HG02943 (cell line): ENCODE results near the gene SMURF2.

ENCODE experiments used
- ATAC-seq: cut with Tn5 transposase; IDR thresholded peaks from one replicate; pipeline ENCODE4 v1.9.1; 2021; ENCODE audit warnings: mild to moderate bottlenecking, low read depth, moderate library complexity; ENCODE audit not compliant: unreplicated experiment

The SMURF2 gene

DNA sequence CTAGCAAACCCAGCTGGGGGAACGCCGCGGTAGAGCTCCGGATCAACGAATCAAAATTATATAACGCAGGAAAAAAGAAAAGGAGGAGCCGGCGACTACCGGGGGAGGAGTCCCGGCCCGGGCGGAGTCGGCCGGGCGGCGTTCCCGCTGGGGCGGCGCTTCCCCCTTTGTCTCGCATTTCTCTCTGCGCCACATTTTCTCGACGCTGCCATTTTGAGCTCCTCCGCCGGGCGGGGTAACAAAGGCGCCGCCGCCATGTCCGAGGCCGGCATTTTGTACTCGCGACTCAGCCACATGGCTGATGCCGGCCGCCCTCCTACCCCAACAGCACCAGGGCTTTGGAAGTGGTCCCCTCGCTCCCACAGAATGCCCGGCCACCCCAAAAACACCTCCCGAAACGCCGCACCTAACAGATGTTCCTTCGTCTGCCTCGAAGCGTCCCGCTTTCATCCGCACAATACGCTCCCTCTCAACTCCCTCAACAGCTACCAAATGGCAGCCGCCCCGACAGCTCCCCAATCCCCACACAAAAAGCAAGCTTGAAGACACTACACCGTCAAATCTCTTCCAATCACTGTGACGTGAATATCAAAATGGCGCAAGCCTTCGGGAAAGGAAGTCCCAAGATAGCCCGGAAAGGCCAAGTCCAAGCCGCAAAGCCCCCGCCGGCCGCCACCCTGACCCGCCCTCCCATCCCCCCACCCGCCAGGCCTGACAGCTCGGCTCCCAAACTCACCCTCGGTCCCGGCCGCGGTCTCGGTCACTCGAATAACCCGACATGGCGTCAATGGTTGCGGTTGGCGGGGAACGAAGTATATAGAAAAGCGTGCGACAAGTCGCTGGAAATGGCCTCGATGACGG is 156.5 kb downstream of the SMURF2 start:
- ATAC-seq = no peak

DNA sequence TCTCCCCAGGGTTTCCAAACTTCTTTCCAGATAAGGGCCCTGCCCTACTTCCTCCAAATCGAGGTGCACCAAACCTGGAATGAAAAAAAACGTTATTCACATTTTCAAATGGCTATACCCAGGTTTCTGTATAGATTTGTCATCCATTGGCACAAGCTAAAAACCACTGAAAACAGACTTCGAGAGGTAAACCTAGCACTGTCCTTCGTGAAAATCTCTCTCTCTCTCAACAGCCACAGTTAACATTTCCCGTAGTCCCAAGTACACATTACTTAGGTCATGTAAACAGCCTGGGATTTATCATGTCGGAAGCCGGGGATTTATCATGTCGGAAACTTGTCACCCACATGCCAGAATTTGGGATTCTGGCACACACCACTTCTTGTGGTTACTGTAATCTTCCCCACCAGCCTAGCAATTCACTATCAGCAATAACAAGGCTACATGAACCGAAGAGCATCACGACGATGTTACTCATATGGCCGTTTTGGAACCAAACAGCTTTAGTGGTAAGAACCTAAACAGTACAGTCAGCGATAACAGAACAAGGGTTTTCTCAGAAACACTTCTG is 157.3 kb downstream of the SMURF2 start:
- no peak for ATAC-seq

DNA sequence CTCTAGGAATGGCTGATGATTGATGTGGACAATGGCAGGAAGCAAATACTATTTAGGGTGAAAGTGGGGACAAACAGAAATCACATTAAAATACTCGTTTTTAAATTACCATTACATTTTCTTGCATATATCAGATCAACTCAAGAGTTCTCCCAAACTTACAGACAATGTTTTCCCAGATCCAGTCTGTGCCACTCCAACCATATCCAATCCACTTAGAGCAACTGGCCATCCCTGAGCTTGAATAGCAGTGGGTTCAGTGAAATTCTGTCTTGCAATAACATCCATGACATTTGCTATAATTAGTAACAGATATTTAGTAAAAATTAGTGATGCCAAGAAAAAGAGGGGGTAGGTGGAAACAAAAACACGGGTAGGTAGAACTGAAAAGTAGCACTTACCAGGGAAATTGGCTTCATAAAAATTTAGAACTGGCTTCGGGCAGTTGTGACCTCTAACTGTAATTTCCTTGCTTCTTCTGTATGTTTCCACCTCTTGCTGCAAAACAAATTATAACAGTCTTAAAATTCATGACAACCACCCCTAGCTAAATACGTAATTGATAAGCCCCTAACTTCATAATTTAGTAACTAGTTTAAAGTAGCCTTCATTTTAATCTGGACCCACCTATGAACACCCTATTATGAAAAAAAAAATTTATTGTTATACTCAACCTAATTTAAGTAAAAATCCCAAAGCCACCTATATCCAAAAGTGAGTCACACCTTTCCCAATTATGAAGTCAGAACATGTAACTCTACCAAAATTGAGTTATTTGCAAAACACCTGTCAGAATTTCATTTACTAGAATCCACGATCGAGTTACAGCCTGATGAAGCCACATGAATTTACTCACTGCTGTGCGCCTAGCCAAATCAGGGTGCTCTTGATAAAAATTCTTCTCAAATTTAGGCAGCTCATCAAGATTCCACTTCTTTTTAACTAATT is 158.0 kb downstream of the SMURF2 start:
- ATAC-seq = no peak

DNA sequence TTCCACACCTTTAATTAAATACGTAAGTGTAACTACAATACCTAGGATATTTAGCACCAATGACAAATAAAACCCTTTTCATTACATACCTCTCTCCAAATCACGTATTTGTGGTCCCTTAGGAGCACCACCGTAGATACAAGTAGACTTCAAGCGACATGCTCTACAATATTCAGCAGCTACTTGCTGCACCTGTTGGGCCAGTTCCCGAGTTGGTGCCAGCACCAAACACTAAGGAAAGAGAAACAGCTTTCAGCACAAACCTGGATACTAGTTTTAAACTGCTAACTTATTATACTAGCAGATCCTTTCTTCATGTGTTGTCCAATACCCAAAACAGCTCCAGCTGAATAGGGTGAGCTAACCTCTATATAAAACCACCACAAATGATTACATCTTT is 158.8 kb downstream of the SMURF2 start:
- ATAC-seq = no peak

DNA sequence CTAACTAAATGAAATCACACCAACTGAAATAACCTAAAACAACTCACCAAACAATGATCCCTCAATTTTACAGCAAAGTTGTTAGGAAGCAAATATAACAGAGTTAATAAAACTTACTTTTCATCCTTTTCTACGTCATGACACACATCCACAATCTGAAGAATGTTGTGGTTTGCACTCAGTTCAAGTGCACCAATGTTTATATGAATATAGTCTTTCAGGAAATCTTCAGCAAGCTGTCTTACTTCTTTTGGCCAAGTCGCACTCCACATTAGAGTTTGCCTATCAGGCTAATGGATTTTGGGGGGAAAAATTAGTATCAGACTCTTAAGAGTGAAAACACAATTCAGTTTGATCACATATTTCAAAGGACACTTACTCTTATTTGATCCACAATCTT is 159.3 kb downstream of the SMURF2 start:
- ATAC-seq = no peak

DNA sequence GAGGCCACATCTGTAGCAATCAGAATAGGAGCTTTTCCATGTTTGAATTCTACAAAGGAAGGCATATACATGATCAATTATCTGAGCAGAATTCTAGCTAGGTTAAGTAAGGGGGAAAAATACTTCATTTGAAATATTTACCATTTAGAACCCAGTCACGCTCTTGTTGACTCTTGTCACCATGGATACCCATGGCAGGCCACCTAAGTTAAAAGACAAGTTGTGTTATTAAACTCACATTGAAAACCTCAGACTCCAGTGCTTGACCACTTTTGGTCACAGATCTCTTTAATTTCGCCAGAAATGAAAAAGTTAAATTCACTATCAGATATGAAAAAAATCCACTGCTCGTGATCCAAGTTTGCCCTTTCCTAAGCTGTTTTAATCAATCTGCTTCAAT is 160.1 kb downstream of the SMURF2 start:
- no peak for ATAC-seq

DNA sequence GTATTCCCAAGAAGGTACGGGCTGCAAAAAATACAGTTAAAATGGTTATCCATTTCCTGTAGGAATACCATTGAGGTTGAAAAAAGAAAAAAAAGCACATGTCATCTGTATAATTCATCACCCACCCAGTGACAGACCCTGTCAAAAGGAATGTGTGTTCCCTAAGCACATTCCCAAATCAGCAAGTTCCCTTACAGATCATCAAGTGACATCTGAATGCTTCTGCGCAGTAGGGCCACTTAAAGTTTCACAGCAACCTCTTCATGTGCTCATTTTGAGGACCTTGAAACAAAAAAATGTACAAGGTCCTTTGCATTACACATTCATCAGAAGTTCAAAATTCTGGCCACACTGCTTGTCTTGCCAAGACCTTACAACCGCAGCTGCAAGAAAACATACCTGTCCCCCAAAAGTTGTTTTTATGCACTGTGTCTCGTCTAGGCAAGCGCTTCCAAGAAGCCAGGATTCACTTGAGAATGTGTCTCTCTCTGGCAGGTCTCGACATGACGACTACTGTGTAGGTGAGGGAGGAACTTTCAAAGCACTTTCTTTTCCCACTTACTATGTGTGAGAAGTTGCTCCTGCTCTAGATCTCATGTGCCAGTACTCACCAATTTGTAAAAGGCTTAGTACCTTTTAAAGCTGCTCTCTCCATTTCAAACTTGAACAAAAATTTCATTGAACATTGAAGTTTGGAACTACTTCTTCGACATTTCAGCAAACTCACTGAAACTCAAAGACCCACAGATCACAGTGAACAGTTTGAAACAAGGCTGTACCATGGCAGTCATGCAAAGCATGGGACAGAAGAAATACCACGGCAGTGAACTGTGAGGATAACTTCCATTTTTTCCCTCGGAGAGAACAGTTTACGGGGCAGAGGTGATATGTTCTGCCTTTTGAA is 161.0 kb downstream of the SMURF2 start:
- no peak for ATAC-seq

DNA sequence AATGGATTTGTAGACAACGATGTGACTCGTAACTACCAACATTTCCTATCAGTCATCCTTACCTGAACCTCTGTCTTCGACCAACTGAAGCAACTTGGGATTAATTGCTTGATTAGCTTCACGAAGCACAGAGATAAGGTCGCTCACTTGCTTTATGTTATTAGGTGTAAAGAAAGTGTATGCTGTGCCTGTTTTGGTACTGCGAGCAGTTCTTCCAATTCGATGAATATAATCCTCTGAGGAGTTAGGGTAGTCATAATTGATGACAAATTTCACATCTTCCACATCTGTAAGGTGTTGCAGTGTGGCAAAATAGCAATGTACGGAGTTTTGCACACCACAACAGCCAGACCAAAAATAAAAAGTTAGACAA is 161.6 kb downstream of the SMURF2 start:
- no peak for ATAC-seq

DNA sequence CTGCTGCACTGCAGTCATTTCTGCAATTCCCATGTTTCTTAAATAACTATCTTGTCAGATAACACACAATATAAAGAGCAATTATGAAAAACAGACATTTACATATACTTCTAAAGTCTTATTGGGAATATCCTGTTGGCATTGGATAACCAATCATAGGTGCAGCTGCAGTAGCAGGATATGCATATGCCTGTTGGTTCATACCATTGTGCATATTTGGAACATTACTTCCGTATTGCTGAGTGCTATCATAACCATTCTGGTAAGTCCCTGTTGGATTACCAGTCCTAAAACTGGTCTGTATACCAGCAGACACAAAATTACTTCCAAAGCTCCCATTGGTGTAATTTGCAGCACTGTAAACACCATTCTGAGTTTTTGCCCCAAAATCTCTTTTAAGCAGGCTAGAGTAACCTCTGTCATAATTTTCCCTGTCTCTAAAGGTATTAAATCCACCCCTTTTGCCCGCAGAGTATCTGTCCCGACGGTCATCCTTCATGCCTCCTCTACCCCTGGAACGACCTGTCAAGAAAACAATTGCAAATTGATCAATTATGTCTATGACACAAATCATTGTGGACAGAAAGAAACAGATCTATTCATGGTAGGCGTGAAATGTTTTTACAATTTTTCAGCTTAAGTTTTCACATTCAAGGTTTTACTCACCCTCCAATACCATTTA is 162.2 kb downstream of the SMURF2 start:
- no peak for ATAC-seq

DNA sequence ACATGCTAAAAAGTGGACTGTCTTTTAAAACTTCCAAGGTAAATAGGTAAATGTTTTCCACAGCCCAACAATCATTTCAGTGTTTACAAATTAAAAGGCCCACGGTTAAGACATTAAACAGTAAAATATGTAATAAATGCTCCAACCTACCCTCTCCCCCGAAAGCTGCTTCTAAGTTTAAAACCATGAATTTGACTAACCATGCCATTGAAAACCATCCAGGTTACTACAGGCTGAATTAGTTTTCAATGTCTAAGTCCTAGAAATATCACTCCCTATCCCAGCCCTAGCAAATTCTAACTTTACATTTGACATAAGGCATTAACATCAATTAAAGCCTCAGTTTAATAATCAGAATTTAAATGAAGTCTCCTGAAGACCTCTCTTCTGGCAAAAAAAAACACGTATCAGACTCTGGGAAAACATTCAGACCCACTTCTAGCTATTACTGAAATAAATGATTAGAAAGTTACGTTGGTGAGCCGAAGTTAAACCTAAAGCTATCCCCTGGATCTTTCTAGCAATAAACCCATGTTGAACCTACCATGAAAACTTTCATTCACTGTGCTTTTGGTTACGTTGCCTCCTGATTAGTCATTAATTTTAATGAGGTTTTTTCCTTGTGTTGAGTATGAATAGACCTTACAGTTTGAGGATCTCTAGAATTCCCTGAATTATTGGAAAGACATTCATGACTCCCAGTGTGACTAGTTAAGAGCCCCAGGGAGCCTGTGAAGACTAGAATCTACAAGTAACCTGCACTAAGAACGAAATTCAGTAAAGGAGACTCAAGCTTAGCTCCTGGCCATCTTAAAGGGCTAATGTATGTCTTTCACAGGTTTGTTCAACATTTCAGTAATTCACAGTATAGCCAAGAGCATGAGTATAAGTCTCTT is 163.6 kb downstream of the SMURF2 start:
- no peak for ATAC-seq

DNA sequence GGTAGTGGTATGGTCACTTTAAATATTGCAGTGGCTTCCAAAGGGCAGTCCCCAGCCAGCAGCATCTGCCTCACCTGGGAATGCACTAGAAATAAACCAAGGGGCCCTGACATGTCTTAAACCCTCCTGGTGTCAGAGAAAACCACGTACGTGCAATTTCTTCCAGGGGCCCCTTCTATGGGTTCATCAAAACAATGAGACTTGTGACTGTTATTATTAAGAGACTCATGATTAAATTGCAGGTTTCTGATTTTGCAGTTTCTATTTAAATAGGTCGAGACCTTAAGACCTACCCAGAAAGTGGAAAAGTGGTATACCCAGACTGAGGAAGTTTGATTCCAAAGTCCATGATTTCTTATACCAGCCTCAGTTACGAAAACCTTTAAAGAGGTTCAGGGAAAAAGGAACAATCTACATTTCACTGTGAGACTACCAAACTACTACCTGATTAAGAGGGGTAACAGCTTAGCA is 164.5 kb downstream of the SMURF2 start:
- peak; percentile 25 for ATAC-seq

DNA sequence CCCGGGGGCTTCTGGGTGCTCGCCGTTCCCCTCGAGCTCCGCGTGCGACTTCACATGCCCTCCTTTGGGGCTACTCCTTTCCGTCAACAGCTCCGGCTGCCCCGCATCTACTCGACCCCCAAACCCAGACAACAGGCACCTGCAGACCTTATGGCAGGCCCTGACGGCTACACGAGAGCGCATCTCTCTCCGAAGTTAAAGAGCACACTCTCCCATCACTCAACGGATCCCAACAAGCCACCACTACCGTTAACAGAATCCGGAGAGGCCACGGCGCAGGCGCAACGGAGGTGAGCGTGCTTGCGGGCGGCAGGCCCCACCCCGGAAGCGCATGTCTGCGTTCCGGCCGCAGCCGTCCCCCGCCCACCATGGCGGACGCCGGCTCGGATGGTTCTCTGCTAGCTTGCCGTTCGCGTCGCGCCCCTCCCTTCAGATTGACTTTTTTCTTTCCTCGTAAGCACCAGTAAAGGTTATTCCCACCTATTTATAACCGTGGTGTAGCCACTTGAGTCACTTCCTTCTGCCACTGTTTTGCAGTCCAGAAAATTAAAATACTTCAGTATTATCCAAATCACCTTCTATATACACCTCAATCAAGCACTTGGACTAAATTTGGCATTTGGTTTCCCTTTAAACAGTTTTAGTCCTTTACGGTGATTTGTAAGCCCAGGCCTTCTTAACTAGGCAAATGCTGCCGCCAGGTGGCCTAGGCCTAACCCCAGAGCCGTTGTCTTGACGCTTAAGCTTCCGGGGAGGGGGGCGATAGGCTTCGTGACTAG is 165.1 kb downstream of the SMURF2 start, which contains the start of gene POLG2:
Gene POLG2 (minus strand): TSS at position 269 of the 779 bp plus-strand sequence. CDS start 86 bp downstream, at position 183.
- ATAC-seq = peak; percentile 75

DNA sequence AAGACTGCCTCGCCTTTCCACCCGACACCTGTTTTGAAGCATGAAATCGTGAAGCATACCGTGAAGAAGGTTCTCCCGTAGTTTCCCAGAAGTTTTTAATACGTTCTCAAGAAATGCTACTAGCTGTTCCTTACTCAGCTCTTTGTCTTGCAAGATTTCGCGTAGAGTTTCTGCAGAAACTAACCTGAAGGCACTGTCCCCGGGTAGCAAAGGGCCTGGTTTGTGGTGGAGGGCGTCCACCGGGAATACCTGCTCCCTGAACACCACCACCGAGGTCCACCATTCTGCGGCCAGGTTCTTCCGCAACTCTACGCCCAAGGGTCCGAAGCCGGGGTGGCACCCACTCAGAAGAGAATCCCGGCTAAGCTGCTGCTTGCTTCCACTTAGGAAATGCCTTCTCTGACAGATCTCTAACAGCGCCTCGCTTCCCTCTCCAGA is 165.7 kb downstream of the SMURF2 start:
- no peak for ATAC-seq
